Mesenchymal stem cell (in vitro differentiated cells and primary cell): ENCODE results near the gene AMACR. TPM values are rescaled to one million over a fixed set of nuclear protein-coding genes. Genes with fewer than 3 reads are reported as not detected.

Source experiments
- DNase-seq: peaks from one replicate; pipeline ENCODE4 v3.0.0-alpha.2; 2013
- H2AFZ ChIP-seq: one replicate; pipeline ENCODE4 v1.6.1; 2013; ENCODE audit warnings: low read depth, mild to moderate bottlenecking, control low read depth, inconsistent platforms, low read length, moderate library complexity
- H2AK5ac ChIP-seq: 2 replicates; pipeline ENCODE4 v1.6.1; 2013; ENCODE audit warnings: low read length, moderate library complexity, mild to moderate bottlenecking, inconsistent platforms; ENCODE audit not compliant: severe bottlenecking
- H2BK120ac ChIP-seq: one replicate; pipeline ENCODE4 v1.6.1; 2013; ENCODE audit warnings: low read depth, mild to moderate bottlenecking, inconsistent platforms, low read length, moderate library complexity
- H2BK12ac ChIP-seq, 2 experiments: one replicate each; pipeline ENCODE4 v1.6.1; 2013; ENCODE audit warnings: inconsistent platforms in 2 of 2, low read length in 2 of 2, mild to moderate bottlenecking in 2 of 2, moderate library complexity in 2 of 2, control low read depth in 1 of 2
- H2BK15ac ChIP-seq: one replicate; pipeline ENCODE4 v1.6.1; 2013; ENCODE audit warnings: mild to moderate bottlenecking, low read depth, inconsistent platforms; ENCODE audit not compliant: poor library complexity, severe bottlenecking
- H2BK5ac ChIP-seq: 2 replicates; pipeline ENCODE4 v1.6.1; 2013; ENCODE audit warnings: low read depth, mild to moderate bottlenecking, low read length, control low read depth, inconsistent platforms; ENCODE audit not compliant: poor library complexity, severe bottlenecking
- H3K14ac ChIP-seq, 2 experiments: one replicate each; pipeline ENCODE4 v1.6.1; 2013; ENCODE audit warnings: inconsistent platforms in 2 of 2, low read length in 2 of 2, control low read depth in 1 of 2, mild to moderate bottlenecking in 1 of 2, moderate library complexity in 1 of 2
- H3K18ac ChIP-seq, 2 experiments: one replicate each; pipeline ENCODE4 v1.6.1; 2013; ENCODE audit warnings: inconsistent platforms in 2 of 2, low read length in 2 of 2, control low read depth in 1 of 2, low read depth in 1 of 2, mild to moderate bottlenecking in 1 of 2
- H3K23ac ChIP-seq, 2 experiments: one replicate each; pipeline ENCODE4 v1.6.1; 2013; ENCODE audit warnings: inconsistent platforms in 2 of 2, low read length in 2 of 2, mild to moderate bottlenecking in 2 of 2, moderate library complexity in 2 of 2, control low read depth in 1 of 2
- H3K27ac ChIP-seq: 2 replicates; pipeline ENCODE4 v1.5.1; 2013; ENCODE audit warnings: mild to moderate bottlenecking, moderate library complexity, low read length, control low read depth, inconsistent platforms; ENCODE audit not compliant: poor library complexity, severe bottlenecking
- H3K27me3 ChIP-seq, 2 experiments: 2 replicates each; pipeline versions ENCODE4 v1.6.1 to v1.7.0; 2013; ENCODE audit warnings: low read length in 2 of 2, mild to moderate bottlenecking in 2 of 2, moderate library complexity in 2 of 2, control low read depth in 1 of 2, inconsistent platforms in 1 of 2; ENCODE audit not compliant: control insufficient read depth in 1 of 2, insufficient read depth in 1 of 2
- H3K36me3 ChIP-seq, 2 experiments: 2 replicates each; pipeline versions ENCODE4 v1.6.1 to v1.7.0; 2013; ENCODE audit warnings: low read length in 2 of 2, control low read depth in 1 of 2, inconsistent platforms in 1 of 2, low read depth in 1 of 2, mild to moderate bottlenecking in 1 of 2; ENCODE audit not compliant: insufficient read depth in 2 of 2, control insufficient read depth in 1 of 2
- H3K4ac ChIP-seq, 2 experiments: one replicate each; pipeline ENCODE4 v1.6.1; 2013; ENCODE audit warnings: inconsistent platforms in 2 of 2, low read length in 2 of 2, mild to moderate bottlenecking in 2 of 2, moderate library complexity in 2 of 2, control low read depth in 1 of 2, low read depth in 1 of 2
- H3K4me1 ChIP-seq: 2 replicates; pipeline ENCODE4 v1.6.1; 2013; ENCODE audit warnings: low read depth, low read length, control low read depth; ENCODE audit not compliant: control insufficient read depth, insufficient read depth
- H3K4me2 ChIP-seq: 2 replicates; pipeline ENCODE4 v1.6.1; 2013; ENCODE audit warnings: low read length, mild to moderate bottlenecking, inconsistent platforms; ENCODE audit not compliant: poor library complexity, severe bottlenecking
- H3K4me3 ChIP-seq, 2 experiments: 2 replicates each; pipeline versions ENCODE4 v1.5.1 to v1.7.0; 2013; ENCODE audit warnings: low read length in 2 of 2, mild to moderate bottlenecking in 2 of 2, control low read depth in 1 of 2, low read depth in 1 of 2; ENCODE audit not compliant: insufficient read depth in 1 of 2
- H3K79me1 ChIP-seq: replicated peaks from 2 replicates; pipeline ENCODE4 v1.6.1; 2013; ENCODE audit warnings: mild to moderate bottlenecking, control low read depth, low read length, inconsistent platforms; ENCODE audit not compliant: poor library complexity, severe bottlenecking
- H3K9ac ChIP-seq: 2 replicates; pipeline ENCODE4 v1.7.0; 2013; ENCODE audit warnings: mild to moderate bottlenecking, low read length, moderate library complexity
- H3K9me3 ChIP-seq: 2 replicates; pipeline ENCODE4 v1.7.0; 2013; ENCODE audit warnings: mild to moderate bottlenecking, low read length; ENCODE audit not compliant: control insufficient read depth
- H4K8ac ChIP-seq: one replicate; pipeline ENCODE4 v1.6.1; 2013; ENCODE audit warnings: inconsistent platforms, mild to moderate bottlenecking, low read length, moderate library complexity
- H4K91ac ChIP-seq: one replicate; pipeline ENCODE4 v1.6.1; 2013; ENCODE audit warnings: mild to moderate bottlenecking, low read length, inconsistent platforms
- WGBS: methylation state at CpG from one replicate; pipeline ENCODE4 v1.1.7; 2013; ENCODE audit warnings: mixed read lengths; 5-methylcytosine and 5-hydroxymethylcytosine counted together
- small RNA-seq: library from polyadenylated mRNA; stranded (forward); fragments of <200 nt; extraction: miRNeasy Mini kit (QIAGEN cat#:217004); gene quantifications from one replicate; pipeline ENCODE3, GENCODE V24; 2013; ENCODE audit warnings: low read depth

Gene AMACR

GRCh38 chr5:33936381-33937016 lies 71.4 kb downstream of the AMACR start, which contains the start of gene RXFP3:
TSS of gene RXFP3 (plus strand) at chr5:33936386. CDS start at chr5:33936741, 355 bp downstream.
- Histone ChIP-seq H2BK120ac (no peak within 1 kb of the TSS), H3K4me3 (peak within 1 kb of the TSS; percentile 51 to 85), H2AK5ac (no peak within 1 kb of the TSS), H4K8ac (no peak within 1 kb of the TSS), H3K14ac (no peak within 1 kb of the TSS), H3K9me3 (no peaks in the 10 kb centered on the region), H3K9ac (no peak within 1 kb of the TSS), H4K91ac (no peak within 1 kb of the TSS), H3K4me2 (peak within 1 kb of the TSS; percentile 97), H3K79me1 (no peaks in the 10 kb centered on the region), H3K4me1 (peaks cover 8% of the 10 kb centered on the region), H3K27me3 (peaks cover 20 to 46% of the 10 kb centered on the region in 2 experiments), H3K27ac (no peak within 1 kb of the TSS), H2AFZ (no peak within 1 kb of the TSS), H3K36me3 (no peaks in the 10 kb centered on the region), H3K4ac (no peak within 1 kb of the TSS), H3K18ac (no peak within 1 kb of the TSS), H2BK12ac (no peak within 1 kb of the TSS), H3K23ac (peak within 1 kb of the TSS in 1 of 2 experiments; percentile 68), H2BK5ac (no peak within 1 kb of the TSS), H2BK15ac (no peak within 1 kb of the TSS)
- DNase-seq = no peak
- 46% methylated on average over 45 of the region's 45 CpGs for WGBS

Small RNA genes within 50 kb of the gene (small RNA-seq; reads per million reads assigned to genes)
- gene AC139783.1 = not detected
